Smooth muscle cell of the brain vasculature (primary cell): ENCODE measurements around the gene GPX4.
"Not testable (repeated sequence)": the region's sequence is repeated elsewhere in the genome, so short reads cannot be mapped to it uniquely, and the experiment has no call there.

Source experiments
- DNase-seq: peaks from one replicate; pipeline ENCODE4 v3.0.0-alpha.2; 2012; ENCODE audit warnings: low read depth, low spot score

Gene GPX4

DNA sequence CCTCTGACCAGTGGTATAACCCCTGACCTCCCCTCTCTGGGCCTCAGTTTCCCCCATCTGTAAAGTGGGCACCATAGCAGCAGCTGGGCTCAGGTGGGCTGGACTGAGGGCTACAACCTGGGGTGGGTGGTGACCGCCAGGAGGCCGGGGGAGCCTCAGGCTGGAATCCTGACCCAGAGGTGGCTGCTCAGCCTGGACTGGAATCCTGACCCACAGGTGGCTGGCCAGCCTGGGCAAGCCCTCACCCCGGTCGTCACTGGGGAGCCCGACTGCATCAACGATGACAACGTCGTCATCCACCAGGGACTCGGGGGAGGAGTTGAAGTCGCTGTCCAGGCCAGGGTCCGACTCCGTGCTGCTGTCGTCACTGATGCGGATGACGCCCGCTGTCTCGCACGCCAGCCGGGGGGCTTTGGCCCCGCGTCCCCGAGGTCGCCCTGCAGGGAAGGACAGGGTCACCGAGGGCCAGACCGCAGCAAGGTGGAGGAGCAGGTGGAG lies 10.2 kb downstream of the GPX4 start:
- DNase-seq: no peak

DNA sequence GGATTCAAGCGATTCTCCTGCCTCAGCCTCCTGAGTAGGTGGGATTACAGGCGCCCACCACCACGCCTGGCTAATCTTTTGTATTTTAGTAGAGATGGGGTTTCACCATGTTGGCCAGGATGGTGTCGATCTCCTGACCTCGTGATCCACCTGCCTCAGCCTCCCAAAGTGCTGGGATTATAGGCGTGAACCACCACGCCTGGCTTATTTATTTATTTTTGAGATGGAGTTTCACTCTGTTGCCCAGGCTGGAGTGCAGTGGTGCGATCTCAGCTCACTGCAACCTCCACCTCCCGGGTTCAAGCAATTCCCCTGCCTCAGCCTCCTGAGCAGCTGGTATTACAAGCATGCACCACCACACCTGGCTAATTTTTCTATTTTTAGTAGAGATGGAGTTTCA lies 10.9 kb downstream of the GPX4 start:
- DNase-seq: not testable (repeated sequence)

DNA sequence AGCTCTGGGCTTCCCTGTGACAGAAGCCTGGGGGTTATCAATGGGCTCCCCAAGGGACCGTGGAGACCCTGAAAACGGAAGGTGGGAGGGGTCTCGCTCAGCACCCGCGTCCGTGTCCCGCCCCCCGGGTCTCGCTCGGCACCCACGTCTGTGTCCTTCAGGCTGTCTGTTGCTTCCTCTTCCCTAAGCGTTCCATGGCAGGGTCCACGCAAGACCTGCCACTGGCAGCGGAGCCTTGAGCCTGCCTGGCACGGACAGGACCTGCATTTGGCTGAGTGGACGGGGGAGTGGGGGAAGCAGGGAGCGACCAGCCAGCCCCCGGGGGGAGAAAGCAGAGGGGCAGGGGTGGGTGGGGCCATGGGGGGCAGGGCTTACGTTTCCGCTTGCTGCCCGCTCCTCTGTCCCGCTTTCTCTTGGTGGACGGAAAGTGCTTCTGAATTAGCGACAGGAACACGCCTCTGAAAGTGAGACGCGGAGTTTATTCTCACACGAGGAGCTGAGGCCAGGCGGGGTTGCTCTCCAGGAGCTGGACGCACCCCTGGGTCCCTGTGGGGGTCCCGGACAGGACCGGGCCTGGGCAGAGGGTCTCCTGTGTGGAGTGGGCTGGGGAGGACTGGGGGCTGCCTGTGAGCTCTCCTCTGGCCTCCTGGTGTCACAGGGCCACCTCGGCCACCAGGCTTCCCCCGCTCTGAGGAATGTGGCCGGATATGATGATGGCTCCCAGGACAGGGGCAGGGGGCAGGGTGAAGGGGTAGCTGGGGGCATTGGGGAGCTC lies 12.0 kb downstream of the GPX4 start:
- DNase-seq: no peak

DNA sequence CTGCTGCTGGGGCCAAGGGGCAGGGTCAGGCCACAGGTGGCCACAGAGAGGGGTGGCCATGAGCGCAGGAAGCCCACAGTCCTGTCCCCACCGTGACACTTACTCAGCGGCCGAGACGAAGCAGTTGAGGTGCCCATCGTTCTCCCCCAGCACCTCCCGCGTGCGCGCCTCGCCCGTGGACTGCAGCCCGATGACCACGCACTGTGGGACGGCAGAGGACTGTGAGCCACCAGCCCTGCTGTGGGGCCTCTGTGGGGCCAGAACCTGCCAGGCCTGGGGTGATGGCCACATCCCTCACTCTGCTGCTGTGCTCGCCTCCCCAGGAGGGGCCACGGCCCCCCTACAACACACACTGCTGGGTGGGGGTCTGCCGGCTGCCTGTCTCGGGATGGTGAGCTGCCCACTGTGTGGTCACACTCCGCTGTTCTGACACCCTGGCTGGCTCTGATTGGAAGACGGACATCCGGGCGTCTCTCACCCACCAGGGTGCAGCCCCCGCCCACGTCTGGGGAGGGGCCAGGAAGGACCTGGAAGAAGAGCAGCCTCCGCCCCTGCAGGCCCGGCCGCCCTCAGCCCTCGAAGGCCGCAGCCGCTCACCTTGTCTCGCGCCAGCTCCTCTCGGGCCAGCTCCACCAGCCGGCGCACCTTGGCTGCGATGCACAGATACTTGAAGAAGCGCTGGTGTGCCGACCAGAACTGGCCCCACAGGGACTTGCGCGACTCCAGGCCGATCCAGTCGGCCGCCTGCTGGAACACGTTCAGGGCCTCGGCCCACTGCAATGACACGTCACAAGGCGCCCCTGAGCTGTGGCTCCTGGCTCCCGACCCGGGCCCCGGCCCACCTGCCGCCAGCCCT lies 13.2 kb downstream of the GPX4 start:
- no peak for DNase-seq

DNA sequence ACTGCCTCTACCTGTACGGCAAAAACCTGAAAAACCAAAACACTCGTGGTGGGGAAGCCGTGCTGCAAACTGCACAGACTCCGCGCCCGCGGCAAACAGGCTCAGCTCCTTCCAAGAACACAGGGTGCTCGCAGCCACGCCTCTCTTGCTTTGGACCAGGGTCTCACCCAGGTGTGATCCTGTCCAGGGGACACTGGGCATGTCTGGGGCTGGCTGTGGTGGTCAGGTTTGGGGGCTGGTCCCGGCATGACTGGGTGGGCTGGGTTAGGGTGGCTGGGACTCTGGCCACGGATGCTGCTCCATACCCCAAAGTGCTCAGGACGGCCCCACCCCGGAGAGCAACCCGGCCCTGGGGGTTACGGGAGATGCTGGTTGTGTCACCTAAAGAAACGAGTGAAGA lies 13.9 kb downstream of the GPX4 start:
- DNase-seq: no peak

DNA sequence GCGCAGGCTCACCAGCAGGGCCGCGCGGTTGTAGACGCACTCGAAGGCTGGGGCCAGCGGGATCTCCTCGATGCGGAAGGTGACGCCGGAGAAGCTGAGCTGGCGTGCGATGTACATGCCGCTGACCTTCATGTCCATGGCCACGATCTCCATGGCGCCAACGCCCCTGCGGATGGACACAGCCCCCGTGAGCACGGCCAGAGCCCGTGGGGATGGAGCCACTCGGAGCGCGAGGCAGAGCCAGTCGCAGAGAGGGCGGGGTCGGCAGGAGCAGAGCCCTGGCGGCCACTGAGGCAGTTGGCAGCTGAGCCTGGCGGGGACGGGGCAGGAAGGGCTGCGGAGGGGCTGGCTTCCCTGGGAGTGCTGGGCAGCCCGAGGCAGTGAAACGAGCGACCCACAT lies 15.2 kb downstream of the GPX4 start:
- no peak for DNase-seq

DNA sequence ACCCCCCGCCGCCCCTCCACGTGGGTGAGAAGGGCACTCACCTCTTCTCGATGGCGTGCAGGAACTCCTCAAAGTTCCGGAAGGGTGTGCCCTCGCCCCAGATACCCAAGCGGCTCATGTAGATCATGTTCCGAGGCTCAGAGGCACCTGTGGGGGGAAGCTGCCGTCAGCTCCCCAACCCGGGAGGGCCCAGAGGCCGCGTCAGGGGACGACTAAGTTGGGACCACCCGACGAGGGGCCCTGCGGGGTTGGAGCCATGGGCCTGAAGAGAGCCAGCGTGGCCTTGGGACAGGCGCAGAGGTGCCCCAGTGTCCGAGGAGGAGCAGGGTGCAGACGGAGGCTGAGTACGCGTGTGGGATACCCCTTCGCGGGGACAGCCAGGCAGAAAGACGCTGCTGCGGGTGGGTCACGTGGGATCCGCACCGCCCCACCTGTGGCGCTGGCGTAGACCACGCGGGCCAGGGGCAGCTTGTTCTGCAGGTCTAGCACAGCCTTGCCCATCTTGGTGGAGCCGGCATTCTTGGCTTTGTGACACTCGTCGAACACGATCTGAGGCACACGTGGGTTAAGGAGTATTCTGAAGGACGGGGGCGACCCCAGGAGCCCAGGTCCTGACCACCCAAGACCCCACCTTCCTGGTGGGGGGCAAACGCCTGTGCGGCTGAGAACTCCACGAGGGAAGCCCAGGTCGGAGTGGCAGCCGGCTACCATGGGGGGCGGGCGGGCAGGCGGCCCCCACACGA lies 15.9 kb downstream of the GPX4 start:
- no peak for DNase-seq

DNA sequence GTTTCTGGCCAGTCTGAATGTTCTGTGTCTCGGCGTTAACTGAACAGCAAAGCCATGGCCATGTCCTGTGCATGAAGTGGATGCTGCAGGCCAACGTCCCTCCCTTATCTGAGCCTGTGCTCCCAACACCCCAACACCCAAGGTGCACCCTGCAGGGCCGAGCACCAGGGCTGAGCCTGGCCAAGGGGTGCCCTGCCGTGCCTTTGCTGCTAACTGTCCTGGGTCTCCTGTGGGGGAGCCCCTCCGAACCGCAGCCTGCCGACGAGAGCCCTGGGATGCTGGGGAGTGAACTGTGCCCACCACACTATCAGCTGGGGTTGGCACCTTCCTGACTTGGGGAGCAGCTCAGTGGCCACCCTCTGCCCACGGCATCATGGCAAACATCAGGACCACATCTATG lies 17.6 kb downstream of the GPX4 start:
- no peak for DNase-seq

DNA sequence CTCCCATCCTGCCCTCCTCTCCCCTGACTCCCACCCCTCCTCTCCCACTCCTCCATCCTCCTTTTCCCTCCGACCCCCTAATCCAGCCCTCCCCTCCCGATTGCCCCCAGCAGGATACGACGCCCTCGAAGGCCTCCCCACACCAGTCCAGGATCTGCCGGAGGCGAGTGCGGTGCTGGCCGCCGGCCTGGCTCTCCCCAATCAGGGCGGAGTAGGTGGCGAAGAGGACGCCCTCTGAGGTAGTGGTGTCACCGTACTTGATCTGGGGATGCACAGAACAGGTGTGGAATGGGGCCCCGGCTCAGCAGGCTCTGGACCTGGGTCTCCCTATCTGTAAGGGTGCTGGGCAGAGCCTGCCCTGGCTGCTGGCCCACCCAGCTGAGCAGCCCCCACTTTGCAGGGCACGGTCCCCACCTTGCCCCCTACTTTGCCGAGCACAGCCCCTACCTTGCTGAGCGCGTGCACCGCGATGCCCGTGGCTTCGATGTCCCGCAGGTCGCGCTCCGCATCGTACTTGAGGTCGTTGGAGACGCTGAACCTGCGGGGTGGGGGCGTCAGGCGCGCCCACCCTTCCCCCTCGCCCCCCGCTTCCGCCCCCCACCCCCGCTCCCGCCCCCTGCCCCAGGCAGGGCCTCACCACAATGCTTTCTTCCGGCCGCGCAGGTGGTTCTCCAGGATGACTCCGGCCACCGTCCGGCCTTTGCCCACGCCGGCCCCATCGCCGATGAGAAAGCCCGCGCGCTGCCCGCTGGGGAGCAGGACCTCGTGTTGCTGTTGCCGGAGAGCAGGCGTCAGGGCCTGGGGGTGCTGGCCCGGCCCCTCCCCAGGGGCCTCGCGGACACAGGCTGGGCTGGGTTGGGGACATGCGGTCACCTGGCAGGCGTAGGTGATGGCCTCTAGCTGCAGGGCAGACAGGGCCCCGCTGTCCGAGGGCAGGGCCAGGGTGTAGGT lies 18.5 kb downstream of the GPX4 start:
- no peak for DNase-seq

DNA sequence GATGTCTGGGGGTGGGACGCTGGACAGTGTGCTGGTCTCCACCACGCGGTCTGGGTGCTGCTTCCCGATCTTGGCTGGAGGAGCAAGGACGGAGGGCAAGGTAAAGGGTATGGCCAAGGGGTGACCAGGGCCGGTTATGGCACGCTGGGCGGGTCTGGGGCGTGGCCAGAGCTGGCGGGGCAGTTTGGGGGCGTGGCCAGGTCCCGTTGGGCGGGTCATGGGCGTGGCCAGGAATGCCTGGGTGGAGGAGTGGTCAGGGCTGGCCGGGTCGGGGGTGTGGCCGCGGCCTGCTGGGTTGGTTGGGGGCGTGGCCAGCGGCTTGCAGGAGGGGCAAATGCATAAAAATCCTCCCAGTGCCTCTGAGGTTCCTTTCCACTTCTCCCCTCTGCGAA lies 19.2 kb downstream of the GPX4 start:
- no peak for DNase-seq

DNA sequence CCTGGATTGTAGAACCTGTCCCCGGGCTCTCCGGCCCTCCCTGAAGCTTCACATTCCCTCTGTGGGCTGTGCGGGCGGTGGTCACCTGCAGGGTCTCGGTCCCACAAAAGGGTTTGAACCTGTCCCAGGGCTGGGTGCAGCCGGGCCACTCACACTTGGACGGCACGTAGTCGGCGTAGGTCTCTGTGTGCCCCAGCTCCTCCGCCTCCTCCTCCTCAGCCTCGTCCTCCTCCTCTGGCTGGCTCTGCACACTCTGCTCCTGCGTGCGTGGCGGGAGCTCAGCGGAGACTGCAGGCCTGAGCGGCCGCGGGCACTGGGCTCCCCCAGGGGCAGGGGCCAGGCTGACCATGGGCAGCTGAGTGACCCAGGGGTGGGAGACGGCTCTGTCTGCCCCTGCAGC lies 19.6 kb downstream of the GPX4 start:
- DNase-seq: no peak

DNA sequence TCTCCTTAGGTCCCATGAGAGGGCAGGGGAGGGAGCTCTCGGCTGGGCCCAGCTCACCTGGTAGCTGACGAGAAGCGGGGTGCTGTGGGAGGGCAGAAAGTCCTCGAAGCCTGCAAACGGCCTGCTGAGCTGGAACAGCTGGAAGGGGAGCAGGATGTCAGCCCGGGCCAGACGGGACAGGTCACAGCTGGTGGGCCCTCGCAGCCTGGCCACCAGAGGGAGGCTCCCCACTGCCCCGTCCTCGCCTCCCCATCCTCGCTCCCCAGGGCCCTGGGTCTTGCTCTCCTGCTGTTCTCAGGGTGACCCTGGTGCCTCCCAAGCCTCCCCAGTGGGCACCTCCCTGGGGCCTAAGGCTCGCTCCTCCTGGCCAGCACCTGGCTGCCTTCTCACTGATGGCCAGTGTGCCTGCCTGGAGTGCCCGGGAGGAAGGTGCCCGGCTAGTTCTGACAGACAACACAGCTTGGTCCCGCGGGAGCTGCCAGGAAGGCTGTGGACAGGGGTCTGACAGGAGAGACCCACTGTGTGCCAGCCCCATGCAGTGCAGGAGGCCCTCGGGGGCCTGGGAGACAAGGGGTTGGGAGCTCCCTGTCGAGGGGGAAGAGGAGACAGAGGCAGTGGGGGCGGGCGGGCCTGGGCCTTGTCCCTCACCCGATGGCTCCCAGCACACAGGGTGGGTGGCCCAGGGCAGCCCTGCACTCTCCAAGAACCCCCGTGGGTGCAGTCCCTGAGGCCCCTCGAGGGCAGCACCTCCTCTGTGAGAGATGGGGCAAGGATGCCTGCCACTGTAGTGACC lies 20.3 kb downstream of the GPX4 start:
- no peak for DNase-seq

DNA sequence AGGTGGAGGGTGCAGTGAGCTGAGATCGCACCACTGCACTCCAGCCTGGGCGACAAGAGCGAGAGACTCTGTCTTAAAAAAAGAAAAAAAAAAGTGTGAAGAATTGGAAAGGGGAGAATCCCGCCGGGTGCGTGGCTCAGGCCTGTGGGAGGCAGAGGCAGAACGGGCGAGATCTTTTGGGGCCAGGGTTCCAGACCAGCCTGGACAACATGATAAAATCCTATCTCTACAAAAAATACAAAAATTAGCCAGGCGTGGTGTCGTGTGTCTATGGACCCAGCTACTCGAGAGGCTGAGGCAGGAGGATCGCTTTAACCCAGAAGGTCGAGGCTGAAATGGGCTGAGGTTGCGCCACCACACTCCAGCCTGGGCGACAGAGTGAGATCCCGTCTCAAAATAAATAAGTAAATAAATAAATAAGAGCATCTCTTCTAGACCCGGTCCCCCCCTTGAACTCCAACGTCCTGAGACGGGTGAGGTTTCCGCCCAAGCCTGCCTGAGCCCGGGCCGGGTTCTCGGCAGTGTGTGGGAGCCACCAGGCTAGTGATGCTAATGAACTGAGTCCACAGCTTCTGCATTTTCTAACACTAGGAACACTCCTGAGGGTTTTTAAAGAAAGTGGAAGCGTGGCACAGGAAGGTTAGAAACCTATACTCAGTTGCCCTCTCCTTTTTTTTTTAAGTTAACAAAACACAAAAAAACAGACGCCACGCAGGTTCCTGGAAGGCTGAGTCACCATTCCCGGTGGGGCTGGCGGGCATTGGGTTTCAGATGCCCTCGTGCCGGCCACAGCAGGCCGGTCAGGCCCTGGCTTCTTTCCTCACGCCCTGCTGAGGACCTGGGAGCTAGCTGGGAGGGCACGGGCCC lies 22.0 kb downstream of the GPX4 start:
- peak; percentile 65 for DNase-seq

DNA sequence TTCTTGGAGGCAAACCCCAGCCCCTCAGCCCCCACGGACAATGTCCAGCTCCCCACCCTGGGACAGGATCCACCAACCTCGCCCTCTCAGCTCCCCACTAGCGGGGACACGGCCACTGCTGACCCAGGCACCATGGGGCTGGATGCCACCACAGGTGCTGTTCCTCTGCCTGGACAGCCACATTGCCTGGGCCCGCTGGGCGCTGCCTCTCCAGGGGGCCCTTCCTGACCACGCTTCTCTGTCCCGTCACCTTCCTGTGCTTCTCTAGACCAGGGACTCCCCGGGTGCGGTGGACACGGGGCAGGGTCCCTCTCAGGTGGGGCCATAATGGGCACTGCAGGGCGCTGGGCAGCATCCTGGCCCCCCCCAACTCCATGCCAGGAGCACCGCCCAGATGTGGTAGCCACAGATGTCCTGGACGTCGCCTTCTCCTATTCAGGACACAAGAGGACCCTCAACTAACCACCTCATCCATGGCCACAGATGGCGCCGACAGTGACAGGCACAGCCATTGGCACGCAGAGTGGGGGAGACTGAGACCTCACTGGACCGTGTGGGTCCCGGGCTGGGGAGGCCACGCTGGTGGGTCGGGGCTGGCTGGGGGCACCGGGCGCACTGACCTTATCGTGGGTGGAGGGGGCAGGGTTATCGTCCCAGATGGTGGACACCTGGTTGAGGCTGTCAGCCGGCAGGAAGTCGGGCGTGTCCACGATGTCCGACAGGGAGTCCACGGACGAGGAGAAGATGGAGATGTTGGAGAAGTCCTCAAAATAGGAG lies 23.4 kb downstream of the GPX4 start:
- DNase-seq: no peak

DNA sequence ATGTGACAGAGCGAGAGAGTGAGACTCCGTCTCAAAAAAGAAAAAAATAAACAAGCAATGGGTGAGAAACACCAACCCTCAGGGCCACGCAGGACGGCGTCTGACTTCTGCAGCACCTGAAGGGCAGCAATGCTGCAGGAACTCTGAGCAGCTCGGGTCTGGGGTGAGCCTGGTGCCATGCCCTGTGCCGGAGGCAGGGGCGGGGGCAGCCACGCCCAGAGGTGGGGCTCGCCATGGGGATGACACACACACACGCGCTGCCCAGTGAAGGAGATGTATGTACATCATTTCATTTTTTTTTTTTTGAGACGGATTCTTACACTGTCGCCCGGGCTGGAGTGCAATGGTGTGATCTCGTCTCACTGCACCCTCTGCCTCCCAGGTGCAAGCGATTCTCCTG lies 24.3 kb downstream of the GPX4 start:
- DNase-seq: no peak

DNA sequence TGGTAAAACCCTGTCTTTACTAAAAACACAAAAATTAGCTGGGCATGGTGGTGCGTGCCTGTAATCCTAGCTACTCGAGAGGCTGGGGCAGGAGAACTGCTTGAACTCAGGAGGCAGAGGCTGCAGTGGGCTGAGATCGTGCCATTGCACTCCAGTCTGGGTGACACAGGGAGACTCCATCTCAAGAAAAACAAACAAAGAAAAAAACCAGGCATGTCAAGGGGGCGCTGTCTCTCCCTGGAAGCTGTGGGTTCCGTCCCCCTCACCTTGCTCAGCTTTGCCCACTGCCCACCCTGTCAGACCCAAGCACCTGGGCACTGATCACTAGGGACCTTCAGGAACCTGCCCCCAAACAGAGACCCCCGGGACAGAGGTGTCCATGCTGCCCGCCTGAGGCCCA lies 25.3 kb downstream of the GPX4 start:
- DNase-seq: not testable (repeated sequence)

DNA sequence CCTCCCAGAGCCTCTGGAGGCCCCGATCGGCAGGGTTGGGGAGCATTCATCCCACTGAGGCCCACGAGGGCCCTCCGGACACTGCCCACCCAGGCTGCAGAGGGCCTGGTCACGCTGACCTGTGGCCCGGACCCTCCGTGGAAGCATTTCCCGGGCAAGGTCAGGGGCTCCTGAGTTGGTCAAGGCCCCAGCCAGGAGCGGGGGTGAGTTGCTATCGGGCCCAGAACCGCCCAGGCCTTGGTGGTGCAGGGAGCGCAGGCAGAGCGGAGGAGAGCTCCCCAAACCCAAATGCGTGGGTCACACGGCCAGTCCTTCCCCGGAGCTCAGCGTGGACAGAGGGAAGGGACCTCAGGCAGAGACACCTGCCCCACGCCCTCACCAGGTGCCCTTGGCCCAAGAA lies 25.7 kb downstream of the GPX4 start:
- DNase-seq: no peak
